GM12875 (cell line): ENCODE measurements around the gene SLC44A2.

Source experiments
- H3K4me3 ChIP-seq: one replicate; pipeline ENCODE4 v1.5.1; 2011; ENCODE audit warnings: low read depth, low read length, control low read depth
- CTCF ChIP-seq: IDR thresholded peaks from 2 replicates; pipeline ENCODE4 v1.5.1; 2011; ENCODE audit warnings: low read depth, mild to moderate bottlenecking, control low read depth, inconsistent platforms, low read length, moderate library complexity, borderline replicate concordance; ENCODE audit not compliant: insufficient read depth

The SLC44A2 gene

GRCh38 chr19:10625003-10625761 lies at the start of gene SLC44A2:
Gene SLC44A2 (plus strand): TSS chr19:10625553. CDS start chr19:10625634, 81 bp downstream.
- no peak for TF ChIP-seq CTCF

DNA sequence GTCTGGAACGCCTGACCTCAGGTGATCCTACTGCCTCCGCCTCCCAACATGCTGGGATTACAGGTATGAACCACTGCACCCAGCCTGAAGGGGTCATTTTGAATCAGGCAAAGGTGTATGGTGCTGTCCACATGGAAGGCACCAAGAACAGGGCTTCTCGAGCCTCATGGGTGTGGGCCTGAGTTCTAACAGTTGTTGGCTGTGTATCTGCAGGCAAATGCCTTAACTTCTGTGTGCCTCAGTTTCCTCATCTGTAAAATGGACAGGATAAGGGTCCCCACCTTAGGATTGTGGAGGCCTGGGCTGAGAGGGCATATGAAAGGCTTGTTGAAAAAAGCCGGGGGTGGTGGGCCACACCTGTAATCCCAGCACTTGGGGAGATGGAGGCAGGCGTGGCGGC lies 47.4 kb upstream of the SLC44A2 start:
- H3K4me3 ChIP-seq, result no peak overlapping the region
- TF ChIP-seq CTCF, result no peak

More at GRCh38 chr19:10625003-10625761, at the start of gene SLC44A2:
- H3K4me3 ChIP-seq, result no peak within 1 kb of the TSS

GRCh38 chr19:10580979-10581631 lies 44.2 kb upstream of the SLC44A2 start:
- no peak overlapping the region for H3K4me3 ChIP-seq
- TF ChIP-seq CTCF, result peak; percentile 98

GRCh38 chr19:10582091-10582490 lies 43.3 kb upstream of the SLC44A2 start:
- TF ChIP-seq CTCF, result no peak
- no peak overlapping the region for H3K4me3 ChIP-seq

- TF ChIP-seq CTCF, result no peak
- no peak overlapping the region for H3K4me3 ChIP-seq
Measured at GRCh38 chr19:10583036-10583776, 42.1 kb upstream of the SLC44A2 start.

DNA sequence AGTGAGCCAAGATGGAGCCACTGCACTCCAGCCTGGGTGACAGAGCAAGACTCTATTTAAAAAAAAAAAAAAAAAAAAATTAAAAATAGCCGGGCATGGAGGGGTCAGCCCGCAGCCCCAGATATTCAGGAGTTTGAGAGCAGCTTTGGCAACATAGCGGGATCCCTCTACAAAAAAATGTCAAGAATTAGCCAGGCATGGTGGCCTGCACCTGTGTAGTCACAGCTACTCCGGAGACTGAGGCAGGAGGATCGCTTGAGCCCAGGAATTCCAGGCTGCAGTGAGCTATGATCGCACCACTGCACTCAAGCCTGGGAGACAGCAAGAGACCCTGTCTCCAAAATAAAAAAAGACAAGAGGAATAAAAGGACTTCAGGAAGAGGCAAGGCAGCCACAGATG lies 39.0 kb upstream of the SLC44A2 start:
- no peak for TF ChIP-seq CTCF
- H3K4me3 ChIP-seq, result no peak overlapping the region
